ENCODE results near the gene NDUFA9.

Gene NDUFA9

GRCh38 chr12:4679711-4680110 is 30.8 kb downstream of the NDUFA9 start:
- H3K4me3 ChIP-seq (ENCODE audit: low read length) = no peak overlapping the region
- no peak for DNase-seq (ENCODE audit: low read depth)
- TF ChIP-seq CTCF (conservative IDR thresholded peaks at IDR 0.05; ENCODE audit: low read depth, low read length) = no peak

GRCh38 chr12:4681732-4682131 is 32.8 kb downstream of the NDUFA9 start:
- no peak for TF ChIP-seq CTCF (conservative IDR thresholded peaks at IDR 0.05; ENCODE audit: low read depth, low read length)
- no peak overlapping the region for H3K4me3 ChIP-seq (ENCODE audit: low read length)
- DNase-seq (ENCODE audit: low read depth) = no peak

- TF ChIP-seq CTCF (conservative IDR thresholded peaks at IDR 0.05; ENCODE audit: low read depth, low read length) = no peak
- no peak overlapping the region for H3K4me3 ChIP-seq (ENCODE audit: low read length)
- no peak for DNase-seq (ENCODE audit: low read depth)
Measured at GRCh38 chr12:4685317-4685716, 36.4 kb downstream of the NDUFA9 start.

GRCh38 chr12:4690760-4691159 is 41.8 kb downstream of the NDUFA9 start:
- no peak overlapping the region for H3K4me3 ChIP-seq (ENCODE audit: low read length)
- no peak for TF ChIP-seq CTCF (conservative IDR thresholded peaks at IDR 0.05; ENCODE audit: low read depth, low read length)
- DNase-seq (ENCODE audit: low read depth) = no peak

Data from retinal pigment epithelial cell (primary cell).